ENCODE data around the gene ATF7IP.

Gene ATF7IP

GRCh38 chr12:14325716-14326343 lies 39.7 kb upstream of the ATF7IP start:
- no peak for TF ChIP-seq PPARA (CRISPR knock-in tag; IDR thresholded peaks at IDR 0.05; ENCODE audit: borderline replicate concordance)
- TF ChIP-seq ZNF70 (CRISPR knock-in tag; IDR thresholded peaks at IDR 0.05), result no peak
- no peak for TF ChIP-seq CSDC2 (CRISPR knock-in tag; IDR thresholded peaks at IDR 0.05)
- TF ChIP-seq, protein P1, sequence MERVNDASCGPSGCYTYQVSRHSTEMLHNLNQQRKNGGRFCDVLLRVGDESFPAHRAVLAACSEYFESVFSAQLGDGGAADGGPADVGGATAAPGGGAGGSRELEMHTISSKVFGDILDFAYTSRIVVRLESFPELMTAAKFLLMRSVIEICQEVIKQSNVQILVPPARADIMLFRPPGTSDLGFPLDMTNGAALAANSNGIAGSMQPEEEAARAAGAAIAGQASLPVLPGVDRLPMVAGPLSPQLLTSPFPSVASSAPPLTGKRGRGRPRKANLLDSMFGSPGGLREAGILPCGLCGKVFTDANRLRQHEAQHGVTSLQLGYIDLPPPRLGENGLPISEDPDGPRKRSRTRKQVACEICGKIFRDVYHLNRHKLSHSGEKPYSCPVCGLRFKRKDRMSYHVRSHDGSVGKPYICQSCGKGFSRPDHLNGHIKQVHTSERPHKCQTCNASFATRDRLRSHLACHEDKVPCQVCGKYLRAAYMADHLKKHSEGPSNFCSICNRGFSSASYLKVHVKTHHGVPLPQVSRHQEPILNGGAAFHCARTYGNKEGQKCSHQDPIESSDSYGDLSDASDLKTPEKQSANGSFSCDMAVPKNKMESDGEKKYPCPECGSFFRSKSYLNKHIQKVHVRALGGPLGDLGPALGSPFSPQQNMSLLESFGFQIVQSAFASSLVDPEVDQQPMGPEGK (CRISPR knock-in tag; IDR thresholded peaks at IDR 0.05; ENCODE audit: borderline replicate concordance), result no peak
- TF ChIP-seq BACH2 (CRISPR knock-in tag; IDR thresholded peaks at IDR 0.05; ENCODE audit: borderline replicate concordance), result no peak
- TF ChIP-seq, protein P2, sequence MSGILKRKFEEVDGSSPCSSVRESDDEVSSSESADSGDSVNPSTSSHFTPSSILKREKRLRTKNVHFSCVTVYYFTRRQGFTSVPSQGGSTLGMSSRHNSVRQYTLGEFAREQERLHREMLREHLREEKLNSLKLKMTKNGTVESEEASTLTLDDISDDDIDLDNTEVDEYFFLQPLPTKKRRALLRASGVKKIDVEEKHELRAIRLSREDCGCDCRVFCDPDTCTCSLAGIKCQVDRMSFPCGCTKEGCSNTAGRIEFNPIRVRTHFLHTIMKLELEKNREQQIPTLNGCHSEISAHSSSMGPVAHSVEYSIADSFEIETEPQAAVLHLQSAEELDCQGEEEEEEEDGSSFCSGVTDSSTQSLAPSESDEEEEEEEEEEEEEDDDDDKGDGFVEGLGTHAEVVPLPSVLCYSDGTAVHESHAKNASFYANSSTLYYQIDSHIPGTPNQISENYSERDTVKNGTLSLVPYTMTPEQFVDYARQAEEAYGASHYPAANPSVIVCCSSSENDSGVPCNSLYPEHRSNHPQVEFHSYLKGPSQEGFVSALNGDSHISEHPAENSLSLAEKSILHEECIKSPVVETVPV (CRISPR knock-in tag; IDR thresholded peaks at IDR 0.05), result no peak
- no peak for TF ChIP-seq SNAI2 (CRISPR knock-in tag; IDR thresholded peaks at IDR 0.05)
- ATAC-seq, result no peak

- ATAC-seq, result no peak
These were observed 38.8 kb upstream of the ATF7IP start for GRCh38 chr12:14326699-14327098.

More at GRCh38 chr12:14326699-14327098, 38.8 kb upstream of the ATF7IP start:
- TF ChIP-seq SNAI2 (CRISPR knock-in tag; IDR thresholded peaks at IDR 0.05), result no peak
- TF ChIP-seq ZC3H10 (CRISPR knock-in tag; IDR thresholded peaks at IDR 0.05), result no peak
- no peak for TF ChIP-seq ZNF70 (CRISPR knock-in tag; IDR thresholded peaks at IDR 0.05)
- TF ChIP-seq GLIS3 (CRISPR knock-in tag; IDR thresholded peaks at IDR 0.05), result no peak
- TF ChIP-seq ZNF8 (CRISPR knock-in tag; IDR thresholded peaks at IDR 0.05), result no peak
- TF ChIP-seq, protein P1 (CRISPR knock-in tag; IDR thresholded peaks at IDR 0.05; ENCODE audit: borderline replicate concordance), result no peak
- TF ChIP-seq, protein P3, sequence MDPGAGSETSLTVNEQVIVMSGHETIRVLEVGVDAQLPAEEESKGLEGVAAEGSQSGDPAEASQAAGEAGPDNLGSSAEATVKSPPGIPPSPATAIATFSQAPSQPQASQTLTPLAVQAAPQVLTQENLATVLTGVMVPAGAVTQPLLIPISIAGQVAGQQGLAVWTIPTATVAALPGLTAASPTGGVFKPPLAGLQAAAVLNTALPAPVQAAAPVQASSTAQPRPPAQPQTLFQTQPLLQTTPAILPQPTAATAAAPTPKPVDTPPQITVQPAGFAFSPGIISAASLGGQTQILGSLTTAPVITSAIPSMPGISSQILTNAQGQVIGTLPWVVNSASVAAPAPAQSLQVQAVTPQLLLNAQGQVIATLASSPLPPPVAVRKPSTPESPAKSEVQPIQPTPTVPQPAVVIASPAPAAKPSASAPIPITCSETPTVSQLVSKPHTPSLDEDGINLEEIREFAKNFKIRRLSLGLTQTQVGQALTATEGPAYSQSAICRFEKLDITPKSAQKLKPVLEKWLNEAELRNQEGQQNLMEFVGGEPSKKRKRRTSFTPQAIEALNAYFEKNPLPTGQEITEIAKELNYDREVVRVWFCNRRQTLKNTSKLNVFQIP (CRISPR knock-in tag; IDR thresholded peaks at IDR 0.05; ENCODE audit: borderline replicate concordance, low read depth), result no peak
- TF ChIP-seq TOX (CRISPR knock-in tag; IDR thresholded peaks at IDR 0.05; ENCODE audit: borderline replicate concordance), result no peak
- no peak for TF ChIP-seq TCF4 (CRISPR knock-in tag; IDR thresholded peaks at IDR 0.05; ENCODE audit: borderline replicate concordance)
- no peak for TF ChIP-seq ARNTL (CRISPR knock-in tag; IDR thresholded peaks at IDR 0.05; ENCODE audit: borderline replicate concordance, low read depth)
- TF ChIP-seq ZNF565 (CRISPR knock-in tag; conservative IDR thresholded peaks at IDR 0.05; ENCODE audit: low read depth), result no peak
- TF ChIP-seq OSR1 (CRISPR knock-in tag; IDR thresholded peaks at IDR 0.05), result no peak
- TF ChIP-seq, protein P2 (CRISPR knock-in tag; IDR thresholded peaks at IDR 0.05), result no peak
- TF ChIP-seq CSDC2 (CRISPR knock-in tag; IDR thresholded peaks at IDR 0.05), result no peak
- TF ChIP-seq ESRRG (CRISPR knock-in tag; IDR thresholded peaks at IDR 0.05), result no peak
- no peak for TF ChIP-seq RARB (CRISPR knock-in tag; IDR thresholded peaks at IDR 0.05)
- TF ChIP-seq, protein P4, sequence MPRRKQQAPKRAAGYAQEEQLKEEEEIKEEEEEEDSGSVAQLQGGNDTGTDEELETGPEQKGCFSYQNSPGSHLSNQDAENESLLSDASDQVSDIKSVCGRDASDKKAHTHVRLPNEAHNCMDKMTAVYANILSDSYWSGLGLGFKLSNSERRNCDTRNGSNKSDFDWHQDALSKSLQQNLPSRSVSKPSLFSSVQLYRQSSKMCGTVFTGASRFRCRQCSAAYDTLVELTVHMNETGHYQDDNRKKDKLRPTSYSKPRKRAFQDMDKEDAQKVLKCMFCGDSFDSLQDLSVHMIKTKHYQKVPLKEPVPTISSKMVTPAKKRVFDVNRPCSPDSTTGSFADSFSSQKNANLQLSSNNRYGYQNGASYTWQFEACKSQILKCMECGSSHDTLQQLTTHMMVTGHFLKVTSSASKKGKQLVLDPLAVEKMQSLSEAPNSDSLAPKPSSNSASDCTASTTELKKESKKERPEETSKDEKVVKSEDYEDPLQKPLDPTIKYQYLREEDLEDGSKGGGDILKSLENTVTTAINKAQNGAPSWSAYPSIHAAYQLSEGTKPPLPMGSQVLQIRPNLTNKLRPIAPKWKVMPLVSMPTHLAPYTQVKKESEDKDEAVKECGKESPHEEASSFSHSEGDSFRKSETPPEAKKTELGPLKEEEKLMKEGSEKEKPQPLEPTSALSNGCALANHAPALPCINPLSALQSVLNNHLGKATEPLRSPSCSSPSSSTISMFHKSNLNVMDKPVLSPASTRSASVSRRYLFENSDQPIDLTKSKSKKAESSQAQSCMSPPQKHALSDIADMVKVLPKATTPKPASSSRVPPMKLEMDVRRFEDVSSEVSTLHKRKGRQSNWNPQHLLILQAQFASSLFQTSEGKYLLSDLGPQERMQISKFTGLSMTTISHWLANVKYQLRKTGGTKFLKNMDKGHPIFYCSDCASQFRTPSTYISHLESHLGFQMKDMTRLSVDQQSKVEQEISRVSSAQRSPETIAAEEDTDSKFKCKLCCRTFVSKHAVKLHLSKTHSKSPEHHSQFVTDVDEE (CRISPR knock-in tag; IDR thresholded peaks at IDR 0.05), result no peak
- TF ChIP-seq PPARA (CRISPR knock-in tag; IDR thresholded peaks at IDR 0.05; ENCODE audit: borderline replicate concordance), result no peak

Measured in SK-N-SH treated with all-trans-retinoic acid at 6 μM for 48 hours (cell line).